ENCODE results near the gene RASL12.
"Not testable (repeated sequence)": the region's sequence is repeated elsewhere in the genome, so short reads cannot be mapped to it uniquely, and the experiment has no call there.

RASL12 gene

DNA sequence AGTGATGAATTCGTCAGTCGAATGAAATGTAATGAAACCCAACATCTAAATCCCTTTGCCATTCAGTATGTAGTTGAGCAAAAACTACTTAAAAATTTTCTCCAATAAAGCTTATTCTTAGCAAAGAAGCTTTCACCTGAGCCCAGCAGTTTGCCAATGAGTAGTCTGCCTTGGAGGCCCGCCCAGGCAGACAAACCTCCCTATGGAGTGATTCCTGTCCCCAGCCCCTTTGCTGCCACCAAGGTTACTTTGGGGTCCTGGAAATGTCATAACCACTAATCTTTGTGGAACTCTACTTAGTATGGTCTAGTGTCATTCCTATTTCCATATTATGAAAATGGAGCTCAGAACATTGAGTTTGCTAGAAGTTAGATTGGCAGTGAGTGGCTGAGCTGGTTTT lies 35.1 kb upstream of the RASL12 start:
- DNase-seq (ENCODE audit: low read depth): no peak
- TF ChIP-seq CTCF (IDR thresholded peaks at IDR 0.05; ENCODE audit: low read depth, low read length, missing control alignments): no peak
- no peak overlapping the region for H3K4me3 ChIP-seq (ENCODE audit: low read depth, low read length)

- H3K4me3 ChIP-seq (ENCODE audit: low read depth, low read length): no peak overlapping the region
- no peak for DNase-seq (ENCODE audit: low read depth)
Measured at GRCh38 chr15:65101891-65102708, 34.3 kb upstream of the RASL12 start.

DNA sequence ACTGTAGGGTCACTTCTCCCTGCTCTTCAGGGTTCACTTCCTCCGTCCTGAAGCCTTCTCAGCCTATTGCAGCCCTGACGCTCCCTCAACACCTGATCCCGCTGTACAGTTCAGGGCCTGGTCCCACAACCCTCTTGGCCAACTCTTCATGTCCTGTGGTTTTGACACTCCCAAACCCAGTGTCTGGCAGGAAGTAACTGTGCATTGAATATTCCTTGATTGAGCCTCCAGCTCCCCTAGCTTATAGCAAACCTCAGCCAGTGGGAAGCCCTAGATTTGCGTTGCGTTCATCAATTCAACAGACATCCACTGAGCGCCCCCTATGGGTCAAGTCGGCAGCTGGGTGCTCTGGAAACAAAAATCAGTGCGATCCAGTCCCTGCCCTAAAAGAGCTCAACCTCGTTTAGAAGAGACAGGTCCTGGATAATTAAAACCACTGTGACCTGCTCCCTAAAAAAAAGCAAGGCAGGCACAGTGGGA lies 33.7 kb upstream of the RASL12 start:
- DNase-seq (ENCODE audit: low read depth): no peak
- H3K4me3 ChIP-seq (ENCODE audit: low read depth, low read length): no peak overlapping the region
- TF ChIP-seq CTCF (IDR thresholded peaks at IDR 0.05; ENCODE audit: low read depth, low read length, missing control alignments): peak; percentile 77

More at GRCh38 chr15:65101891-65102708, 34.3 kb upstream of the RASL12 start:
- TF ChIP-seq CTCF (IDR thresholded peaks at IDR 0.05; ENCODE audit: low read depth, low read length, missing control alignments): no peak

DNA sequence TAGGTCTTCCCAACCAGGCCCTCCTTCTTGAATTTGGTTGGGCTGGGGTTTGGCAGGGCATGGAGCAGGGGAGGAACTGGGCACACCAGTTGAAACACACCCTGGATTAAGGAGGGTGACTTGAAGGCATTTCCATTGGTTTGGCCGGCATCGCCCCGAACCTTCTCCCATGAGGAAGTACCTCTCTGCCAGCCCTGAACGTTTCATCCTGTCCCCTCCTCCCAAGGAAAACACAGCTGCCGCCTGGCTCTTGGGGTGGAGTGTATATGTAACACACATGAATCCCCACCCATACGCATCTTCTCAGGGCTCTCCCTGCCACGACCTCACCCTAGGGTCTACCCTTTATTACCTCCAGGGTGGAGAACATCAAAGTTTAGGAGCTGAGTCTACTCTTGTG lies 32.7 kb upstream of the RASL12 start:
- no peak for DNase-seq (ENCODE audit: low read depth)
- no peak overlapping the region for H3K4me3 ChIP-seq (ENCODE audit: low read depth, low read length)
- no peak for TF ChIP-seq CTCF (IDR thresholded peaks at IDR 0.05; ENCODE audit: low read depth, low read length, missing control alignments)

DNA sequence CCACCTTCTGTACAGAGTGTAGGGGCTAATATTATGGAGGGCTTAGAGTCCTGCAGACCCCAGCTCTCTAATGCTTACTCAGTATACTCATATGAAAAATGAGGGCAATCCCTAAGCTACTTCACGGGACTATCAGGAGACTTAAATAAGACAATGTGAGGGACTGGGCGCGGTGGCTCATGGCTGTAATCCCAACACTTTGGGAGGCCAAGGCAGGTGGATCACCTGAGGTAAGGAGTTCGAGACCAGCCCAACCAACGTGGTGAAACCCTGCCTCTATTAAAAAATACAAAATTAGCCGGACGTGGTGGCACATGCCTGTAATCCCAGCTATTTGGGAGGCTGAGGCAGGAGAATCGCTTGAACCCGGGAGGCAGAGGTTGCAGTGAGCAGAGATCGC lies 32.0 kb upstream of the RASL12 start:
- not testable (repeated sequence) for H3K4me3 ChIP-seq (ENCODE audit: low read depth, low read length); DNase-seq (ENCODE audit: low read depth)

DNA sequence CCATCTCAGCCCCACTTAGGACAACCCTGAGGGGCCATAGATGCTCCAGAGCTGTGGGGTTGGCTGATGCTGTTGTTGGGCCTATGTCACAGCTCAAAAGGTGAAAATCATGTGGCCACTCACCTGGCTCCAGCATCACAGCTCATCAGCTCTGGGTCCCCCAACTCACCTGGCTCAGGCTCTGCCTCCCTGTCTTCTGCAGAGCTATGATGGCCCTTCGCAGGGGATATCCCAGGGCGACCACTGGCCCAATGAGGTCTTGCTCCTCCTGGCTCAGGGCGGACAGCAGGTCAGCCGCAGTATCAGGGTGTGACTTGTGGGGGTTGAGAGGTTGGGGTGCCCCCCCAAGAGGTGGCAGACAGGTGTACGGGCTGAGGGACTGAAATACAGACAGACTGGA lies 31.5 kb upstream of the RASL12 start:
- no peak overlapping the region for H3K4me3 ChIP-seq (ENCODE audit: low read depth, low read length)
- no peak for TF ChIP-seq CTCF (IDR thresholded peaks at IDR 0.05; ENCODE audit: low read depth, low read length, missing control alignments)
- no peak for DNase-seq (ENCODE audit: low read depth)

DNA sequence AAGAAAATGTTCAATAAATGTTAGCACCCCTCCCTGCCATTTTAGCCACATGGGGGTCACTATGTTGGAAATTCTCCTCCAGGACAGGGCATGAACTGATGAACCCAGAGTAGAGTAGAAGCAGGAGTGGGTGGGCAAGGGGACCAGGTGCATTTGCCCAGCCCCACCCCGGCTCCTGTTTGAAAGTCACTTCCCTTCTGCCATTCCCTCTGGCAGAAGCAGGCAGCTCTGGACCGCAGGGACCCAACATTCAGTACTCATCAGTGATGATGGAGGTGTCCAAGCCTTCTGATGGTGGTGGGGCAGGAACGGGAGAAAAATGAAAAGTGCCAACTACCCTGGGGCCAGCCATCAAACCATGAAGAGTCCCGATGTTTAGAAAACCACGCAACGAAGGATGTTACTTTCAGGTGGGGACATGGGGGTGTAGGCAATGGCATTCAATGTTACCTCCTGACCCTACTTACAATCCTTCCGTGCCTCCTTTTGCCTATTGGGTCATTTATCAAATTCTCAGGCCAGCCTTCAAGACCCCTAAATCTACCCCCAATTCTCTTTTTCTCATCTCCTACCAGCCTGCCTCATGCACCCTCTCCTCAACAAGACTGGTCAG lies 30.0 kb upstream of the RASL12 start:
- no peak for DNase-seq (ENCODE audit: low read depth)
- TF ChIP-seq CTCF (IDR thresholded peaks at IDR 0.05; ENCODE audit: low read depth, low read length, missing control alignments): no peak
- no peak overlapping the region for H3K4me3 ChIP-seq (ENCODE audit: low read depth, low read length)

All from GM12864 (cell line).